Small intestine (tissue), 7 donors: Measurements from ENCODE around the gene WSB1. TPM values are rescaled to one million over a fixed set of nuclear protein-coding genes. Genes with fewer than 3 reads are reported as not detected.

Source experiments
- DNase-seq, 2 donors: peaks; one replicate each; pipeline versions ENCODE4 v3.0.0 to v3.0.0-alpha.2; 2013
- FAIRE-seq: peaks from 2 replicates; lab custom pipeline; 2012; peaks lifted over from hg19 to GRCh38; lab: Jason Lieb, UNC
- H3K27ac ChIP-seq, 3 donors: one replicate each; pipeline ENCODE4 v1.5.1; 2013; ENCODE audit warnings: low read length in 2 of 3, mild to moderate bottlenecking in 2 of 3, control low read depth in 1 of 3, inconsistent platforms in 1 of 3, low read depth in 1 of 3, moderate library complexity in 1 of 3
- H3K27me3 ChIP-seq, 3 donors: one replicate each; pipeline ENCODE4 v1.6.1; 2013; ENCODE audit warnings: low read length in 3 of 3, inconsistent platforms in 1 of 3; ENCODE audit not compliant: control insufficient read depth in 3 of 3, insufficient read depth in 3 of 3
- H3K36me3 ChIP-seq, 3 donors: one replicate each; pipeline ENCODE4 v1.6.1; 2013; ENCODE audit warnings: low read length in 3 of 3, inconsistent platforms in 1 of 3, low read depth in 1 of 3, mild to moderate bottlenecking in 1 of 3, moderate library complexity in 1 of 3; ENCODE audit not compliant: control insufficient read depth in 3 of 3, insufficient read depth in 2 of 3
- H3K4me1 ChIP-seq, 3 donors: one replicate each; pipeline ENCODE4 v1.6.1; 2013; ENCODE audit warnings: low read length in 2 of 3, inconsistent platforms in 1 of 3, low read depth in 1 of 3, mild to moderate bottlenecking in 1 of 3, moderate library complexity in 1 of 3; ENCODE audit not compliant: control insufficient read depth in 3 of 3, insufficient read depth in 2 of 3
- H3K4me3 ChIP-seq, 3 donors: one replicate each; pipeline ENCODE4 v1.5.1; 2013; ENCODE audit warnings: low read length in 3 of 3, control low read depth in 1 of 3, inconsistent platforms in 1 of 3, low read depth in 1 of 3, mild to moderate bottlenecking in 1 of 3, moderate library complexity in 1 of 3
- H3K9me3 ChIP-seq, 2 donors: one replicate each; pipeline ENCODE4 v1.6.1; 2013; ENCODE audit warnings: low read depth in 1 of 2, low read length in 1 of 2; ENCODE audit not compliant: control insufficient read depth in 2 of 2, insufficient read depth in 1 of 2
- WGBS, 3 donors: extraction: QIAGEN DNeasy Blood & Tissue Kit; methylation state at CpG; one replicate each; pipeline ENCODE4 v1.1.7; 2013; 5-methylcytosine and 5-hydroxymethylcytosine counted together
- polyA plus RNA-seq, 4 donors: library from polyadenylated mRNA; stranded (reverse) in 3 of 4; unstranded in 1 of 4; fragments of 200-250 nt in 3 of 4; fragments of 120-200 nt in 1 of 4; gene quantifications; one replicate each; pipeline versions ENCODE4 v1.2.1 to v1.2.3, GENCODE V29; 2013
- donor health status: healthy with polysubstance abuse.
- donor health status: control.
- donor health status: control.
- donor health status: Bipolar disorder and iron deficiency.
- donor health status: healthy.

Gene WSB1
- polyA plus RNA-seq, 4 donors = 28.9 to 176 (median 44.2) TPM

- H3K27ac ChIP-seq = no peak overlapping the region
- peaks cover 0 to 5% (median 0%) of the 10 kb centered on the region in 3 donors for H3K4me1 ChIP-seq
- no peak overlapping the region for H3K4me3 ChIP-seq
- peaks cover 0 to 2% of the 10 kb centered on the region in 2 donors for H3K9me3 ChIP-seq
- DNase-seq (no peak), FAIRE-seq (no peak)
- 86 to 92% (median 91%) methylated on average over 8 of the region's 8 CpGs for WGBS, 3 donors
- H3K36me3 ChIP-seq = peaks cover 0 to 2% (median 0%) of the 10 kb centered on the region in 3 donors
- H3K27me3 ChIP-seq = no peaks in the 10 kb centered on the region
These were observed 52.5 kb downstream of the WSB1 start for GRCh38 chr17:27346228-27346899.

GRCh38 chr17:27348196-27348595 lies 54.3 kb downstream of the WSB1 start:
- Histone ChIP-seq H3K4me1 (peaks cover 0 to 10% (median 3%) of the 10 kb centered on the region in 3 donors), H3K9me3 (peaks cover 0 to 2% of the 10 kb centered on the region in 2 donors), H3K27me3 (no peaks in the 10 kb centered on the region), H3K36me3 (peaks cover 0 to 2% (median 0%) of the 10 kb centered on the region in 3 donors), H3K27ac (peak overlapping the region in 1 of 3 donors; percentile 40), H3K4me3 (no peak overlapping the region)
- DNase-seq (no peak), FAIRE-seq (no peak)
- 63 to 84% (median 70%) methylated on average over 2 of the region's 2 CpGs for WGBS, 3 donors

GRCh38 chr17:27349540-27350021 lies 55.7 kb downstream of the WSB1 start:
- no peaks in the 10 kb centered on the region for H3K27me3 ChIP-seq
- H3K4me3 ChIP-seq = peak overlapping the region in 2 of 3 donors; percentile 28 to 53
- H3K27ac ChIP-seq = peak overlapping the region in 2 of 3 donors; percentile 56 to 74
- peaks cover 0 to 2% of the 10 kb centered on the region in 2 donors for H3K9me3 ChIP-seq
- DNase-seq (no peak), FAIRE-seq (no peak)
- WGBS, 3 donors = 68 to 77% (median 75%) methylated on average over 21 to 34 of the region's 34 CpGs
- H3K4me1 ChIP-seq = peaks cover 0 to 14% (median 3%) of the 10 kb centered on the region in 3 donors
- H3K36me3 ChIP-seq = peaks cover 0 to 2% (median 0%) of the 10 kb centered on the region in 3 donors

GRCh38 chr17:27351759-27352158 lies 57.8 kb downstream of the WSB1 start:
- Histone ChIP-seq H3K4me3 (no peak overlapping the region), H3K27me3 (no peaks in the 10 kb centered on the region), H3K9me3 (no peaks in the 10 kb centered on the region), H3K36me3 (no peaks in the 10 kb centered on the region), H3K4me1 (peaks cover 0 to 14% (median 3%) of the 10 kb centered on the region in 3 donors), H3K27ac (peak overlapping the region in 1 of 3 donors; percentile 29)
- DNase-seq = no peak
- WGBS, 3 donors = 90 to 93% (median 92%) methylated on average over 2 of the region's 2 CpGs
- FAIRE-seq = no peak

- Histone ChIP-seq H3K9me3 (no peaks in the 10 kb centered on the region), H3K27ac (peak overlapping the region in 2 of 3 donors; percentile 87 to 98), H3K4me1 (peaks cover 0 to 14% (median 3%) of the 10 kb centered on the region in 3 donors), H3K4me3 (peak overlapping the region in 2 of 3 donors; percentile 77 to 79), H3K36me3 (no peaks in the 10 kb centered on the region), H3K27me3 (no peaks in the 10 kb centered on the region)
- no peak for DNase-seq
- no peak for FAIRE-seq
- 69 to 83% (median 77%) methylated on average over 6 of the region's 6 CpGs for WGBS, 3 donors
These were observed 58.6 kb downstream of the WSB1 start for GRCh38 chr17:27352448-27353032.

- 44 to 51% (median 47%) methylated on average over 11 of the region's 11 CpGs for WGBS, 3 donors
- H3K4me3 ChIP-seq = peak overlapping the region; percentile 53 to 79 (median 77)
- H3K4me1 ChIP-seq = peaks cover 0 to 14% (median 3%) of the 10 kb centered on the region in 3 donors
- no peaks in the 10 kb centered on the region for H3K9me3 ChIP-seq
- DNase-seq = peak in 1 of 2 donors; percentile 29
- H3K27ac ChIP-seq = peak overlapping the region; percentile 77 to 98 (median 87)
- no peak for FAIRE-seq
- no peaks in the 10 kb centered on the region for H3K36me3 ChIP-seq
- no peaks in the 10 kb centered on the region for H3K27me3 ChIP-seq
These were observed 59.1 kb downstream of the WSB1 start for GRCh38 chr17:27353033-27353460.

- Histone ChIP-seq H3K4me1 (peaks cover 0 to 13% (median 3%) of the 10 kb centered on the region in 3 donors), H3K36me3 (no peaks in the 10 kb centered on the region), H3K9me3 (no peaks in the 10 kb centered on the region), H3K27me3 (no peaks in the 10 kb centered on the region), H3K4me3 (peak overlapping the region; percentile 53 to 79 (median 77)), H3K27ac (peak overlapping the region; percentile 77 to 98 (median 87))
- DNase-seq = peak; percentile 93 to 97
- 1% methylated on average over 37 to 57 of the region's 57 CpGs for WGBS, 3 donors
- no peak for FAIRE-seq
These were observed 59.6 kb downstream of the WSB1 start for GRCh38 chr17:27353461-27354050.

GRCh38 chr17:27354051-27354490 lies 60.2 kb downstream of the WSB1 start:
- H3K4me1 ChIP-seq = peaks cover 0 to 11% (median 3%) of the 10 kb centered on the region in 3 donors
- no peaks in the 10 kb centered on the region for H3K9me3 ChIP-seq
- H3K36me3 ChIP-seq = no peaks in the 10 kb centered on the region
- peak overlapping the region in 2 of 3 donors; percentile 47 to 77 for H3K4me3 ChIP-seq
- WGBS, 3 donors = 7 to 15% (median 8%) methylated on average over 19 of the region's 19 CpGs
- DNase-seq = no peak
- H3K27me3 ChIP-seq = no peaks in the 10 kb centered on the region
- no peak for FAIRE-seq
- peak overlapping the region; percentile 6 to 84 (median 28) for H3K27ac ChIP-seq
